ENCODE results near the gene SS18L1. TPM values are rescaled to one million over a fixed set of nuclear protein-coding genes. Genes with fewer than 3 reads are reported as not detected.

Gene SS18L1
- total RNA-seq, 4 donors from 2014 or later = 12.4 to 23.1 (median 13.7) TPM

DNA sequence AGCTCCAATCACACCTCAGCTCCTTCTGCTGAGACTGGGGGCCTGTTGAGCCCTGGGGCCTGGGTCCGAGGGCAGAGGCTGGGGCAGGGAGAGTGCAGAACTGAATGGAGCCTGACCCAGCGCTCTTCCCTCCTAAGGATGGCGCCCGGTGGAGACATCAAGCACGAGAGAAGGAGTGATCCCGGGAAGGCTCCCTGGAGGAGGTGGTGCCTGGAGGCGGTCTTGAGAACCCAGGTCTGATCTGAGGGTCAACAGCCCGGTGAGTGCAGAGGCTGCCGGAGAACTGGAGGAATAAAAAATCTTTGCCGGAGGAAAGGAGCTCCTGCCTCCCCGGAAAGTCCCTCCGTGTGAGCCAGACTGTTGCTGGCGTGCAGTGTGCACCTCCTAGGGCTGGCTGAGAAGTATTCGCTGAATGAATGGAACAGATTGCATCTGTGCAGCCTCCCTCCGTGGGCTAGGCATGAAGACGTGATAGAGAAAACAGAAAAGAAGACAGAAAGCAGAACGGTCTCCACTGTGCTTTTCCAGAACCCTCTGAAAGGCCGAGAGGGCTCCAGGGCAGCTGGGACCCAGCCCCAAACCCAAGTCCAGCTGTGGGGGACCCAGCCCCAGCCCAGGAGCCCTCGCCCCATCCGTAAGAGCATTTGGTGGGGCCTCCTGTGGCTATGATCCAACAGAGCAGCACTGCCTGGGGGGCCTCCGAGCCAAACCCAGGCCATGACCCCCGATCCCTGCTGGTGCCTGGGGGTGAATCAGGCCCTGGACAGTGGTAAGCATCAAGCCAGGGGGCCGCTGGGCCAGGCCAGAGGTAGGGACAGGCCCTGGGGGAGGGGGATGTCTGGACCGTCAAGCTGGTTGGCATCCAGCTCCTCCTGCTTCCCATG, 83.4 kb downstream of the SS18L1 start:
- Histone ChIP-seq H3K4me3 (no peak overlapping the region), H3K36me3 (no peaks in the 10 kb centered on the region), H3K27me3 (peaks cover 0 to 82% of the 10 kb centered on the region in 2 donors), H3K9me3 (no peaks in the 10 kb centered on the region), H3K4me1 (no peaks in the 10 kb centered on the region), H3K27ac (no peak overlapping the region)
- TF ChIP-seq POLR2A (IDR thresholded peaks at IDR 0.05) (no peak), EP300 (IDR thresholded peaks at IDR 0.05) (no peak)
- TF ChIP-seq, protein P1, sequence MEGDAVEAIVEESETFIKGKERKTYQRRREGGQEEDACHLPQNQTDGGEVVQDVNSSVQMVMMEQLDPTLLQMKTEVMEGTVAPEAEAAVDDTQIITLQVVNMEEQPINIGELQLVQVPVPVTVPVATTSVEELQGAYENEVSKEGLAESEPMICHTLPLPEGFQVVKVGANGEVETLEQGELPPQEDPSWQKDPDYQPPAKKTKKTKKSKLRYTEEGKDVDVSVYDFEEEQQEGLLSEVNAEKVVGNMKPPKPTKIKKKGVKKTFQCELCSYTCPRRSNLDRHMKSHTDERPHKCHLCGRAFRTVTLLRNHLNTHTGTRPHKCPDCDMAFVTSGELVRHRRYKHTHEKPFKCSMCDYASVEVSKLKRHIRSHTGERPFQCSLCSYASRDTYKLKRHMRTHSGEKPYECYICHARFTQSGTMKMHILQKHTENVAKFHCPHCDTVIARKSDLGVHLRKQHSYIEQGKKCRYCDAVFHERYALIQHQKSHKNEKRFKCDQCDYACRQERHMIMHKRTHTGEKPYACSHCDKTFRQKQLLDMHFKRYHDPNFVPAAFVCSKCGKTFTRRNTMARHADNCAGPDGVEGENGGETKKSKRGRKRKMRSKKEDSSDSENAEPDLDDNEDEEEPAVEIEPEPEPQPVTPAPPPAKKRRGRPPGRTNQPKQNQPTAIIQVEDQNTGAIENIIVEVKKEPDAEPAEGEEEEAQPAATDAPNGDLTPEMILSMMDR (IDR thresholded peaks at IDR 0.05) = no peak
- 59 to 64% methylated on average over 22 to 23 of the region's 24 CpGs for WGBS, 2 donors
- no peak for DNase-seq (ENCODE audit: low spot score in 2 of 2)

DNA sequence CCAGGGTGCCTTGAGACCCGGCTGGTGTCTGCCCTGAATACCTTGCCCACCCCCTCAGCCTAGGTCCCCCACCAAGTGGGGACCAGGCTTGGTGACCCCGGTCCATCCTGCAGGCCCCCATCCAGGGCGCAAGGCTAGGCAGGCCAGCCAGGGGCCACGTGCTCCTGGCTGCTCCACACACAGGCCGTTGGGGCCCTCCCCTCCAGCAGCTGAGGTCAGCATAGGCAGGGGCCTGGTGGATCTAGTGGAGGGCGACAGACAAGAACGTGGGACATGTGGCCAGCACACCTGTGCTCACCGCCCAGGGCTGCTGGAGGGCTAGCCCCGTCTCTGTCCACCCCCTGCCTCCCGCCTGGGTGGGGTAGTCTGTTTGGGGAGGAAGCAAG, 84.0 kb downstream of the SS18L1 start:
- DNase-seq (ENCODE audit: low spot score in 2 of 2) = no peak
- no peak for TF ChIP-seq EP300 (IDR thresholded peaks at IDR 0.05)
- Histone ChIP-seq H3K27ac (no peak overlapping the region), H3K36me3 (no peaks in the 10 kb centered on the region), H3K4me1 (no peaks in the 10 kb centered on the region), H3K27me3 (peaks cover 0 to 82% of the 10 kb centered on the region in 2 donors), H3K4me3 (no peak overlapping the region), H3K9me3 (no peaks in the 10 kb centered on the region)
- WGBS, 2 donors = 33 to 53% methylated on average over 4 to 6 of the region's 10 CpGs

DNA sequence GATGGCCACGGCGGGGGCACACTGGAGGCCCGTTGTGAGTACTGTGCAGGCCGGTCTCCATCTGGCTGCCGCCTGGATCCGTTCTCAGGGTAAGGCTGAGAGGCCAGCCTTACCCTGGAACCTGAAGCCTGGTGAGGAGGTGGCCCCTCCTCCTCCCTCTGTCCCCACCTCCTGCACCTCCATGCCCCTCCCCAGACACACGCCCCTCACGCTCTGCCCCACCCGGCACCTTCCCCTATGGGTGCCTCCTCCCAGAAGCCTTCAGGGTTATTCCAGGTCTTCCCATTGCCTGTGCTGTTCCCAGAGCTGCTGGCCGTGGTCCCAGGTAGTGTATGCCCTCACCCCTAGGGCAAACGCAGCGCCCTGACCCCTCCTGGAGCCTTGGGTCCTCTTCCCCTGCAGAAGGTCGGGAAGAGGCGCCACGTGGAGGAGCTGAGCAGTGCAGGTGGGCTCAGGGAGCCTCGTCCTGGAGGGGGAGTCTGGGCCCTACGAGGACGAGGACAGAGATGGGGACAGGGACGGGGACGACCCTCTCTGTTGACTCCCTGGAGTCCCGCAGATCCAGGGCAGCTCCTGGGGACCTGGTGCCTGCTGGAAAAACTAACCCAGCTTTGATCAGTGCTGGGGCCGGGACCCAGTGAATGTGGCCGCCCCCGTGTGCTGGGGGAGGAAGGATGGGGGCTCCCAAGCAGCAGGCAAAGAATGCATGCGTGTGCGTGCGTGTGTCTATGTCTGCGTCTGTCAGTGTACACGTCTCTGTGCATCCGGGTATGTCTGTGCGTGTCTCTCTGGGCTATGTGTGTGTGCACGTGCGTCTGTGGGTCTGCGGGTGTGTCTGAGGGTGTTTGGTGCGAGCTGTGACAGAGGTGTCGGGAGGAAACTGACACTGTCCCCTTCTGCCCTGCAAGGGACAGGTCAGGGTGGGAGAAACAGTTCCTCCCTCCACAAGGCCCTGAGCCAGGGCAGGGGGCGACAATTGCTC, 84.7 kb downstream of the SS18L1 start:
- no peaks in the 10 kb centered on the region for H3K9me3 ChIP-seq

DNA sequence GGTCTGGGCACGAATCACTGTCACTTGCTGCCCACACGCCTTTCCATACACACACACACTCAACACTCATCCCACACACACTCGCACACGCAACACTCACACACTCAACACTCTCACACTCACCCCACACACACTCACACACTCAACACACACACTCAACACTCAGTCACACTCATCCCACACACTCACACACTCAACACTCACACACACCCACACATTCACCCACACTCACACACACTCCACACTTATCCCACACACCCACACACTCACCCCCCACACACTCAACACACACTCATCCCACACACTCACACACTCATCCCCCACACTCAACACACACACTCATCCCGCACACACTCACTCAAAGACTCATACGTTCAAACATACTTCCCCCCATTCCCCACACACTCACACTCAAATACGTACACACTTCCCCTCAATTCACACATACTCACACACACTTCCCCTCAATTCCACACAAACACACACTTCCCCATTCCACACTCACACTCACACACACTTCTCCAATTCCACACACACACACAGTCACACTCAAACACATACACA, 85.5 kb downstream of the SS18L1 start:
- Histone ChIP-seq H3K27ac (no peak overlapping the region), H3K4me3 (no peak overlapping the region), H3K36me3 (no peaks in the 10 kb centered on the region), H3K27me3 (peaks cover 0 to 80% of the 10 kb centered on the region in 2 donors), H3K9me3 (no peaks in the 10 kb centered on the region), H3K4me1 (no peaks in the 10 kb centered on the region)
- WGBS, 2 donors = 76 to 77% methylated on average over 7 of the region's 7 CpGs
- TF ChIP-seq EP300 (IDR thresholded peaks at IDR 0.05) (no peak), POLR2A (IDR thresholded peaks at IDR 0.05) (no peak)
- TF ChIP-seq, protein P1 (IDR thresholded peaks at IDR 0.05) = no peak
- no peak for DNase-seq (ENCODE audit: low spot score in 2 of 2)

More for the DNA sequence above, 84.7 kb downstream of the SS18L1 start:
- no peak for TF ChIP-seq POLR2A (IDR thresholded peaks at IDR 0.05)
- TF ChIP-seq, protein P1 (IDR thresholded peaks at IDR 0.05) = no peak
- TF ChIP-seq EP300 (IDR thresholded peaks at IDR 0.05) = no peak
- Histone ChIP-seq H3K27ac (no peak overlapping the region), H3K4me1 (no peaks in the 10 kb centered on the region), H3K27me3 (peaks cover 0 to 82% of the 10 kb centered on the region in 2 donors), H3K4me3 (no peak overlapping the region), H3K36me3 (no peaks in the 10 kb centered on the region)
- DNase-seq (ENCODE audit: low spot score in 2 of 2) = no peak
- 37 to 44% methylated on average over 36 to 37 of the region's 37 CpGs for WGBS, 2 donors

DNA sequence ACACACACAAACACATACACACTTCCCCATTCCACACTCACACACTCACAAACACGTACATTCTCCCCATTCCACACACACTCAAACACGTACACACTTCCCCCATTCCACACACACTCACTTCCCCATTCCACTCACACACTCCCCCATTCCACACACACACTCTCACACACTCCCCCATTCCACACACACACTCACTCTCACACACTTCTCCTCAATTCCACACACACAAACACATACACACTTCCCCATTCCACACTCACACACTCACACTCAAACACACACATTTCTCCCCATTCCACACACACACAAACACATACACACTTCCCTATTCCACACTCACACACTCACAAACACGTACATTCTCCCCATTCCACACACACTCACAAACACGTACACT, 86.1 kb downstream of the SS18L1 start:
- Histone ChIP-seq H3K4me1 (no peaks in the 10 kb centered on the region), H3K36me3 (no peaks in the 10 kb centered on the region), H3K27ac (no peak overlapping the region), H3K4me3 (no peak overlapping the region), H3K27me3 (peaks cover 0 to 73% of the 10 kb centered on the region in 2 donors), H3K9me3 (no peaks in the 10 kb centered on the region)
- no peak for TF ChIP-seq EP300 (IDR thresholded peaks at IDR 0.05)
- TF ChIP-seq, protein P1 (IDR thresholded peaks at IDR 0.05) = no peak
- no peak for TF ChIP-seq POLR2A (IDR thresholded peaks at IDR 0.05)
- no peak for DNase-seq (ENCODE audit: low spot score in 2 of 2)
- WGBS, 2 donors = 65 to 80% methylated on average over 4 of the region's 4 CpGs
